GM20431 (cell line): ENCODE results near the gene SLC25A13.
"Not testable (repeated sequence)": the region's sequence is repeated elsewhere in the genome, so short reads cannot be mapped to it uniquely, and the experiment has no call there.

Experiments used
- in situ Hi-C: fragments of 300-500 bp; cut with MseI, MboI; formaldehyde crosslinking; loops from one replicate; pipeline ENCODE4 v1.15.0; 2020; ENCODE audit warnings: low sequenced_read_pairs; ENCODE audit not compliant: unreplicated experiment

Gene SLC25A13

GRCh38 chr7:96321658-96322372, at the start of gene SLC25A13:
Gene SLC25A13 (minus strand): TSS chr7:96322098. CDS start chr7:96321956, 142 bp downstream.
- in situ Hi-C loops = no loop called here

- in situ Hi-C loops = not testable (repeated sequence)
Measured at GRCh38 chr7:96365916-96366315, 44.0 kb upstream of the SLC25A13 start.

GRCh38 chr7:96361116-96361857, 39.4 kb upstream of the SLC25A13 start:
- in situ Hi-C loops = no loop called here

- in situ Hi-C loops = no loop called here
Measured at GRCh38 chr7:96359876-96360275, 38.0 kb upstream of the SLC25A13 start.

GRCh38 chr7:96358236-96358971, 36.5 kb upstream of the SLC25A13 start:
- in situ Hi-C loops = not testable (repeated sequence)

GRCh38 chr7:96355990-96356506, 34.1 kb upstream of the SLC25A13 start:
- in situ Hi-C loops = no loop called here

- in situ Hi-C loops = no loop called here
Measured at GRCh38 chr7:96354881-96355280, 33.0 kb upstream of the SLC25A13 start.

- in situ Hi-C loops = no loop called here
Measured at GRCh38 chr7:96349572-96349971, 27.7 kb upstream of the SLC25A13 start.

GRCh38 chr7:96347471-96347870, 25.6 kb upstream of the SLC25A13 start:
- in situ Hi-C loops = no loop called here

GRCh38 chr7:96346293-96346953, 24.5 kb upstream of the SLC25A13 start:
- in situ Hi-C loops = no loop called here

- in situ Hi-C loops = no loop called here
Measured at GRCh38 chr7:96344236-96344635, 22.3 kb upstream of the SLC25A13 start.

- in situ Hi-C loops = no loop called here
Measured at GRCh38 chr7:96342049-96342448, 20.2 kb upstream of the SLC25A13 start.

- in situ Hi-C loops = no loop called here
Measured at GRCh38 chr7:96337519-96337918, 15.6 kb upstream of the SLC25A13 start.

- in situ Hi-C loops = no loop called here
Measured at GRCh38 chr7:96332325-96332724, 10.4 kb upstream of the SLC25A13 start.

- in situ Hi-C loops = no loop called here
Measured at GRCh38 chr7:96331775-96332174, 9.9 kb upstream of the SLC25A13 start.

GRCh38 chr7:96331233-96331632, 9.3 kb upstream of the SLC25A13 start:
- in situ Hi-C loops = no loop called here

GRCh38 chr7:96330193-96330592, 8.3 kb upstream of the SLC25A13 start:
- in situ Hi-C loops = no loop called here

- in situ Hi-C loops = no loop called here
Measured at GRCh38 chr7:96329241-96329640, 7.3 kb upstream of the SLC25A13 start.

GRCh38 chr7:96328016-96328415, 6.1 kb upstream of the SLC25A13 start:
- in situ Hi-C loops = no loop called here

GRCh38 chr7:96327429-96327828, 5.5 kb upstream of the SLC25A13 start:
- in situ Hi-C loops = no loop called here
